PC-9 (cell line): ENCODE data around the gene RAB40C.

Experiments used
- EZH2 ChIP-seq: fragments of 200-600 bp; sonication (generic); IDR thresholded peaks from 2 replicates; pipeline ENCODE4 v1.8.0; 2017; ENCODE audit warnings: antibody characterized with exemption, low read depth
- TF ChIP-seq, protein P1 (sequence below): fragments of 200-600 bp; sonication (generic); conservative IDR thresholded peaks from 2 replicates; pipeline ENCODE4 v1.6.1; 2017; ENCODE audit warnings: mixed run types, antibody characterized with exemption, mild to moderate bottlenecking, moderate library complexity

- TF ChIP-seq EZH2: no peak
- TF ChIP-seq, protein P1, sequence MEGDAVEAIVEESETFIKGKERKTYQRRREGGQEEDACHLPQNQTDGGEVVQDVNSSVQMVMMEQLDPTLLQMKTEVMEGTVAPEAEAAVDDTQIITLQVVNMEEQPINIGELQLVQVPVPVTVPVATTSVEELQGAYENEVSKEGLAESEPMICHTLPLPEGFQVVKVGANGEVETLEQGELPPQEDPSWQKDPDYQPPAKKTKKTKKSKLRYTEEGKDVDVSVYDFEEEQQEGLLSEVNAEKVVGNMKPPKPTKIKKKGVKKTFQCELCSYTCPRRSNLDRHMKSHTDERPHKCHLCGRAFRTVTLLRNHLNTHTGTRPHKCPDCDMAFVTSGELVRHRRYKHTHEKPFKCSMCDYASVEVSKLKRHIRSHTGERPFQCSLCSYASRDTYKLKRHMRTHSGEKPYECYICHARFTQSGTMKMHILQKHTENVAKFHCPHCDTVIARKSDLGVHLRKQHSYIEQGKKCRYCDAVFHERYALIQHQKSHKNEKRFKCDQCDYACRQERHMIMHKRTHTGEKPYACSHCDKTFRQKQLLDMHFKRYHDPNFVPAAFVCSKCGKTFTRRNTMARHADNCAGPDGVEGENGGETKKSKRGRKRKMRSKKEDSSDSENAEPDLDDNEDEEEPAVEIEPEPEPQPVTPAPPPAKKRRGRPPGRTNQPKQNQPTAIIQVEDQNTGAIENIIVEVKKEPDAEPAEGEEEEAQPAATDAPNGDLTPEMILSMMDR: no peak
Observed at GRCh38 chr16:580946-581498, 8.8 kb upstream of the RAB40C start.
